ENCODE measurements around the gene PPP2R3B. TPM values are rescaled to one million over a fixed set of nuclear protein-coding genes. Genes with fewer than 3 reads are reported as not detected.

PPP2R3B gene
- polyA plus RNA-seq, 1 donor from 2014 or later, result 41.7 TPM

DNA sequence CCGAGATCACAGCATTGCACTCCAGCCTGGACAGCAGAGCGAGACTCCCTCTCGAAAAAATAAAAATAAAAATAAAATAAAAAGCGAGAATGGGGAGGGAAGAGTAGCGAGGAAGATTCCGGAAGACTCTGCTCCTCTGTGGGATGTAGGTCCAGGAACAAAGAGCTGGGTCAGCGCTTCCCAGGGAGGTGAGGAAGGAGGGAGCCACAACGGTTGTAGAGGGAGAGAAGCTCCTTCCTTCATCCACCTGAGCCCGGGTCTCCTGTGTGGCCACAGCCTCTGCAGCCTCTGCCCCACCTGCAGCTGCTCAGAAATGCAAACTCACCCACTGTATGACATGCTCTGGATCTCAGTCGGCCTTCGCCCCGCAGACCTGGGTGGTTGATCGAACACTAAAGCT, 3.8 kb upstream of the PPP2R3B start:
- Histone ChIP-seq H2AFZ (ENCODE audit: low read depth, low read length) (no peak overlapping the region), H3K27me3 (ENCODE audit: insufficient read depth, low read depth, low read length) (no peaks in the 10 kb centered on the region), H3K79me2 (replicated peaks; ENCODE audit: insufficient read depth, low read length) (peaks cover 5% of the 10 kb centered on the region), H3K36me3 (ENCODE audit: insufficient read depth, low read length) (no peaks in the 10 kb centered on the region), H3K9me2 (ENCODE audit: insufficient read depth, low read length) (no peaks in the 10 kb centered on the region), H3K4me2 (ENCODE audit: low read length) (no peak overlapping the region), H3K9ac (ENCODE audit: low read length) (no peak overlapping the region), H4K20me1 (ENCODE audit: insufficient read depth) (no peaks in the 10 kb centered on the region), H3K9me3 (ENCODE audit: low read length) (no peaks in the 10 kb centered on the region), H3K27ac (ENCODE audit: low read length) (peak overlapping the region; percentile 92), H3K4me3 (ENCODE audit: low read length) (no peak overlapping the region), H3F3A (ENCODE audit: insufficient read depth, low read length, poor library complexity, severe bottlenecking) (no peaks in the 10 kb centered on the region)
- TF ChIP-seq POLR2AphosphoS5 (IDR thresholded peaks at IDR 0.05), result no peak

GRCh38 chrX:389021-389441, 2.3 kb upstream of the PPP2R3B start:
- no peak overlapping the region for H3K4me3 ChIP-seq (ENCODE audit: low read length)
- H3F3A ChIP-seq (ENCODE audit: insufficient read depth, low read length, poor library complexity, severe bottlenecking), result no peaks in the 10 kb centered on the region
- H3K9me2 ChIP-seq (ENCODE audit: insufficient read depth, low read length), result no peaks in the 10 kb centered on the region
- no peaks in the 10 kb centered on the region for H3K27me3 ChIP-seq (ENCODE audit: insufficient read depth, low read depth, low read length)
- no peak overlapping the region for H3K9ac ChIP-seq (ENCODE audit: low read length)
- H3K36me3 ChIP-seq (ENCODE audit: insufficient read depth, low read length), result no peaks in the 10 kb centered on the region
- no peak for TF ChIP-seq TAF1 (IDR thresholded peaks at IDR 0.05; ENCODE audit: low read depth)
- TF ChIP-seq EZH2 (IDR thresholded peaks at IDR 0.05; ENCODE audit: borderline replicate concordance, insufficient read depth, low read length, poor library complexity, severe bottlenecking), result no peak
- TF ChIP-seq EP300 (conservative IDR thresholded peaks at IDR 0.05; ENCODE audit: poor library complexity, severe bottlenecking), result no peak
- no peak for TF ChIP-seq POLR2AphosphoS5 (IDR thresholded peaks at IDR 0.05)
- TF ChIP-seq, protein P1, sequence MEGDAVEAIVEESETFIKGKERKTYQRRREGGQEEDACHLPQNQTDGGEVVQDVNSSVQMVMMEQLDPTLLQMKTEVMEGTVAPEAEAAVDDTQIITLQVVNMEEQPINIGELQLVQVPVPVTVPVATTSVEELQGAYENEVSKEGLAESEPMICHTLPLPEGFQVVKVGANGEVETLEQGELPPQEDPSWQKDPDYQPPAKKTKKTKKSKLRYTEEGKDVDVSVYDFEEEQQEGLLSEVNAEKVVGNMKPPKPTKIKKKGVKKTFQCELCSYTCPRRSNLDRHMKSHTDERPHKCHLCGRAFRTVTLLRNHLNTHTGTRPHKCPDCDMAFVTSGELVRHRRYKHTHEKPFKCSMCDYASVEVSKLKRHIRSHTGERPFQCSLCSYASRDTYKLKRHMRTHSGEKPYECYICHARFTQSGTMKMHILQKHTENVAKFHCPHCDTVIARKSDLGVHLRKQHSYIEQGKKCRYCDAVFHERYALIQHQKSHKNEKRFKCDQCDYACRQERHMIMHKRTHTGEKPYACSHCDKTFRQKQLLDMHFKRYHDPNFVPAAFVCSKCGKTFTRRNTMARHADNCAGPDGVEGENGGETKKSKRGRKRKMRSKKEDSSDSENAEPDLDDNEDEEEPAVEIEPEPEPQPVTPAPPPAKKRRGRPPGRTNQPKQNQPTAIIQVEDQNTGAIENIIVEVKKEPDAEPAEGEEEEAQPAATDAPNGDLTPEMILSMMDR (IDR thresholded peaks at IDR 0.05; ENCODE audit: poor library complexity, severe bottlenecking), result no peak
- no peak for TF ChIP-seq SMC3 (conservative IDR thresholded peaks at IDR 0.05; ENCODE audit: poor library complexity)
- no peak for TF ChIP-seq REST (IDR thresholded peaks at IDR 0.05; ENCODE audit: borderline replicate concordance)
- no peak for TF ChIP-seq MXI1 (conservative IDR thresholded peaks at IDR 0.05; ENCODE audit: poor library complexity, severe bottlenecking)
- TF ChIP-seq RAD21 (conservative IDR thresholded peaks at IDR 0.05), result no peak
- H3K79me2 ChIP-seq (replicated peaks; ENCODE audit: insufficient read depth, low read length), result peaks cover 5% of the 10 kb centered on the region
- H4K20me1 ChIP-seq (ENCODE audit: insufficient read depth), result no peaks in the 10 kb centered on the region
- H3K4me2 ChIP-seq (ENCODE audit: low read length), result no peak overlapping the region
- H3K27ac ChIP-seq (ENCODE audit: low read length), result no peak overlapping the region
- no peak overlapping the region for H2AFZ ChIP-seq (ENCODE audit: low read depth, low read length)
- no peaks in the 10 kb centered on the region for H3K9me3 ChIP-seq (ENCODE audit: low read length)

GRCh38 chrX:387729-388128, 1.0 kb upstream of the PPP2R3B start:
- no peaks in the 10 kb centered on the region for H4K20me1 ChIP-seq (ENCODE audit: insufficient read depth)
- H2AFZ ChIP-seq (ENCODE audit: low read depth, low read length), result no peak overlapping the region
- no peaks in the 10 kb centered on the region for H3K27me3 ChIP-seq (ENCODE audit: insufficient read depth, low read depth, low read length)
- no peaks in the 10 kb centered on the region for H3K36me3 ChIP-seq (ENCODE audit: insufficient read depth, low read length)
- TF ChIP-seq REST (IDR thresholded peaks at IDR 0.05; ENCODE audit: borderline replicate concordance), result no peak
- no peak for TF ChIP-seq SMC3 (conservative IDR thresholded peaks at IDR 0.05; ENCODE audit: poor library complexity)
- no peak for TF ChIP-seq EP300 (conservative IDR thresholded peaks at IDR 0.05; ENCODE audit: poor library complexity, severe bottlenecking)
- TF ChIP-seq, protein P1 (IDR thresholded peaks at IDR 0.05; ENCODE audit: poor library complexity, severe bottlenecking), result no peak
- TF ChIP-seq MXI1 (conservative IDR thresholded peaks at IDR 0.05; ENCODE audit: poor library complexity, severe bottlenecking), result no peak
- no peak for TF ChIP-seq RAD21 (conservative IDR thresholded peaks at IDR 0.05)
- TF ChIP-seq TAF1 (IDR thresholded peaks at IDR 0.05; ENCODE audit: low read depth), result no peak
- TF ChIP-seq EZH2 (IDR thresholded peaks at IDR 0.05; ENCODE audit: borderline replicate concordance, insufficient read depth, low read length, poor library complexity, severe bottlenecking), result no peak
- no peak for TF ChIP-seq POLR2AphosphoS5 (IDR thresholded peaks at IDR 0.05)
- peaks cover 5% of the 10 kb centered on the region for H3K79me2 ChIP-seq (replicated peaks; ENCODE audit: insufficient read depth, low read length)
- no peaks in the 10 kb centered on the region for H3K9me2 ChIP-seq (ENCODE audit: insufficient read depth, low read length)
- no peak overlapping the region for H3K27ac ChIP-seq (ENCODE audit: low read length)
- no peaks in the 10 kb centered on the region for H3K9me3 ChIP-seq (ENCODE audit: low read length)
- H3K4me3 ChIP-seq (ENCODE audit: low read length), result peak overlapping the region; percentile 94
- peak overlapping the region; percentile 45 for H3K4me2 ChIP-seq (ENCODE audit: low read length)
- H3F3A ChIP-seq (ENCODE audit: insufficient read depth, low read length, poor library complexity, severe bottlenecking), result no peaks in the 10 kb centered on the region
- H3K9ac ChIP-seq (ENCODE audit: low read length), result no peak overlapping the region

All from neural cell (in vitro differentiated cells).